Measurements from ENCODE around the gene RAB17.

Gene RAB17

DNA sequence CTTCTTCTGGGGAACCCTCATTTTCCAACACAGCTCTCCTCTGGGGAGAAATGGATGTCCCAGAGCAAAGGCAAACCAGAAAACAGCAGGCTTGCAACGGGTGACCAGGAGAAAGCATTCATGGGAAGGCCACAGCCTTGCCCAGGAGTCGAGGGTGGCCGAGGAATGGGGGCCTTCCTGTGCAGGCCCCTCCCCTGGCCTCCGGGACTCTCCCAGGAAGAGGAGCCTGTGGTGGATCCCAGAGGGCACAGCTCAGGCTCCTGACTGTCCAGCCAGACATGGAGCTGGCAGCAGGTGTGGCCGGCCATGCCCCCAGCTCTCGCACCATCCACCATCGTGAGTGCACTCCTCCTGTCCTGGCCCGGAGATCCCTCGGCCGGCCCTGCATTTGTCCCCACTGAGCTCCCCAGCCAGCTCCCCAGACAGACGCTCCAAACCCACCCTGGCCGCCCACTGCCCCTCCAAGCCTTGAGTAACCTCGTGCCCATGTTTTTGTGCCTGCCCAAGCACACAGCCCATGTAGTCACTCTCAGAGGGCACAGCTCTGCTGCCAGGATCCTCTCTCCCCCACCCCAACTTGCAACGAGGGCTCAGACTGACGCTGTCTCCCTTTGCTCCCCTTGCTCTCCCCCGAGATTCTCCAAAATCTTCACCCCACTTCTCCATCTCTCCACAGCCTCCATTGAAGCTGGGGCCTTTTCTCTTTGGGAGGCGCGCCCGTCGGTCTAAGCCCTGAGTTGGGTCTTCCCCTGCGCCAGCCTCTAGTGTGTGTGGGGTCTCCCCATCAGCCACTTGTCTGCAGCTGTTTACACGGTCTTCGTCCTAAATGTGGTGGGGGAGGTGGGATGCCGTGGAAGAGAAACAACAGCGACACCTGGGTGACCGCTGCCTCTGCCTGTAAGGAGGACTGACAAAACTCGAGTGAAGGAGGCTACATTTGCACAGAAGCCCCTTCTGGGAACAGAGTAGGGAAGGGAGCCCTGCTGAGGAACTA lies 14.4 kb downstream of the RAB17 start:
- no peak for DNase-seq

DNA sequence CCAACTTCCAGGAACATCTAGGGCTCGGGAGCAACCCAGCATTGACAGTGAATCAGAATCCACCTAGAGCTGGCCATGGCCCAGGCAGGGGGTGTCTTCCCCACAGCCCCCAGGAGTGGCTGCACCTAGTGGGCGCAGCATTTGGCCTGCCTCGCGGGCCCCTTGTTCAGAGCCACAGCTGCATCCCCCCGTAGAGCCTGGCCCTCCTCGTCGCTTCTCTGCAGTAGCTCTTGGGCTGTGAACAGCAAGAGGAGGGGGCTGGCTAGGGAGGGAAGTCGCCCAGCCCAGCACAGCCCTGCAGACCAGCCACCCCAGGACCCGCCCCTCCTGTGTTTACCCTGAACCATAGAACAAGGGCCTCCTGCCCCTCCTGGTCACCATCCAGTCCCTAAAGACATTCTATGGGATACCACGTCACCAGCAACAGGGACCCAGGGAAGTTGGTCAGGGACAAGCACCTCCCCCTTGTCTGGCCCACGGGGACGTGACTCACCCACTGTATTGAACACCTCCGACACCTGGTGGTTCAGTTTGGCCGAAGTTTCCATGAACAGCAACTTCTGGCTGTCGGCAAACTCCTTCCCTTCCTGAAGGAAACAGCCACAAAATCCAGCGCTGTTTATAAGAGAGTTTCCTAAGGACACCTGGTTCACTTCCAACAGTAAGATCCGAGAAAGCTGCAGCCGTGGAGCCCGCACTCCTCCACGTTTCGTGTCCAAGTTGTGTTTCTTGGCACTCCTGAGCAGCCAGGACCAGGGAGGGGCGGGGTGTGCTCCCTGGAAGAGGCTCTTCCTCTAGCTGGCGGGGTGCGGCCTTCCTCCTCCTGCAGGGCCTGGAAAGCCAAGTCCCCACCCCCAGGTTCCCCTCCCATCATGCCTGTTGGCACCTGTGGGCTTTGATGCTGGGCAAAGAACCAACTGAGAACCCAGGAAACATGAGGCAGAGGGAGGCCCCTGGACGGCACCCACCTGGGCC lies 15.4 kb downstream of the RAB17 start:
- DNase-seq, result no peak

DNA sequence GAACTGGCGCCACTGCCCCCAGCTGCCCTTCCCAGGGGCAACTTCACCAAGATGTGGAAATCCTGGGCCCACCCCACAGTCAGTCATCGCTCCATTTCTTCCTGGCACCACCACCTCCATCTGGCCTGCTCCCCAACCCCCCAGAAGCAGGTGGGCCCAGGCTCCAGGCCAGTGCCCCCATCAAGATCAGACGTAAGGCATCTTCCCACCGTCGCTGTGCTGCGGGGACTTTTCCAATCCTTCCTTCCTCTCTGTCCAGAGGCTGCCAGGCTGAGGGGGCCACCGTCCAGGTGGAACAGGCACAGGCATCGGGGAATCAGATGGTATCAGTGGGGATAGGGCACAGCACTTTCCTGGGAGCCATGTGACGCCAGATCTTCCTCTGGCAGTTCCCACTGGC lies 16.1 kb downstream of the RAB17 start:
- DNase-seq, result no peak

DNA sequence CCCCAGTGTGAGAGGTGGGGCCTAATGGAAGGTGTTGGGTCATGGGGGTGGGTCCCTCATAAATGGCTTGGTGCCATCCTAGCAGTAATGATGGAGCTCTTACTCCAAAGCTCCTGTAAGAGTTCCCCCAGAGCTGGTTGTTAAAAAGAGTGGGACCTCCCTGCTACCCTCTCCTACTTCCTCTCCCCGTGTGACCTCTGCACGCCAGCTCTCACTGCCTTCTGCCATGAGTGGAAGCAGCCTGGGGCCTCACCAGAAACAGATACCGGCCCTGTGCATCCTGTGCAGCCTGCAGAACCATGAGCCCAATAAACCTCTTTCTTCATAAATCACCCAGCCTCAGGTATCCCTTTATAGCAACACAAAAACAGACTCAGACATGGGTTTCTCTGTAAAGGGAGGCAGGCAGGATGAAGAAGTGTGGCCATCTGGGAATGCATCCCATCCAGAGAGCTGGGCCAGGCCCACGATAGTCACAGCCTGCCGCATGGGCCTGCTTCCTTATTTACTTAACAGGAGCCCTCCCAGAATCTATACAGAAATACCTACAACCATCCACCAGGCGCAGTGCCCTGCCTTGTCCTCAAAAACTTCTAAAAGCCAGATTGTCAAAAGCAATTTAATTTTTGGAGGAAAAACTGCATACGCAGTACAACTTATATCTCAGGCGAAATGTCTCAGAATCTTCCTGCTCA lies 16.7 kb downstream of the RAB17 start:
- no peak for DNase-seq

DNA sequence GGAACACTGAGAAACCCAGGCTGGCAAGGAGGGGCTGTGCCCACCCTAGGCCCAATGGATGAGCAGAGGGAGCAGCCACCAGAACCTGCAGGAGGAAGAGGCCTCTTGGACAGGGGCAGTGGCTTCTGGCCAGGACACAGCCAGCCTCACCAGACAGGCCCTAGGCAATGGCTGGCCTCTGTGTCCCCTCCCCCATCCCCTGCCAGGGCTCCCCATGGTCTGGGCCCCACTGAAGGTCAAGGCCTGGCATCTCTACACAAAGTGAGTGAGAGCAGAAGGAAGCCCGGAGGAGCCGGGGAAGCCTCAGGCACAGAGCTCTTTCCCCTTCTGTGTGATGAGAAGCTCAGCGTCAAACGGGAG lies 17.8 kb downstream of the RAB17 start:
- DNase-seq, result no peak

DNA sequence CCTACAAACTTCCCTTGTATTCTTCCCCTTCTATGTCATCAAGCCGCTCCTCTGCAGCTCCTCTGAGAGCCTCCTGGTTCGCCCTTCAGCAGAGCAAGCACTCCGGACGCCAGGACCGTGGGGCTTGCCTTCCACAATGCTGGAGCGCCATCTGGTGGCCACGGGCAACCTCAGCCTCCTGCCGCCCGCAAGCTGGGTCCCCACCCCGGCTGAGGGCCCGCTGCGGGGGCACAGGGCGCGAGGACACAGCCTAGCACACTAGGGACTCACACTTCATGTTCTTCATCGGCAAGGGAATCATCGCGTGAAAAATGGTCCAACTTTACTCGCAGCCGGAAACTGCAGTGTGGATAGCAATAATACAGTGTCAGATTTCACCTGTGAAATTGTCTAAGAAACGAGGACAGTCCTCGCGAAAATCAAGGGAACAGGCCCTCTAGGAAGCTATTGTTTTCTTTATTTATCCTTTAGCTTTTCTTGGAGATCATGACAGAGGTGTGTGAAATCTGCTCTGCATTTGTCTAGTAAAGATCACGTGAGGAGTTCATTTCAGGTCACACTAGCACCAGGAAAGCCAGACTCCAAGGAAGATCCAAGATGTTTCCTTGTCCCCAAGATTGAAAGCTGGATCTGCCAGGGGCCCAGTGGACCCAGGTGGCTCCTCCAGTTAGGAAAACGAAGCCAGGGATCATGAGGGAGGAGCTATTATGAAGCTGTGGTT lies 18.4 kb downstream of the RAB17 start:
- peak; percentile 81 for DNase-seq

DNA sequence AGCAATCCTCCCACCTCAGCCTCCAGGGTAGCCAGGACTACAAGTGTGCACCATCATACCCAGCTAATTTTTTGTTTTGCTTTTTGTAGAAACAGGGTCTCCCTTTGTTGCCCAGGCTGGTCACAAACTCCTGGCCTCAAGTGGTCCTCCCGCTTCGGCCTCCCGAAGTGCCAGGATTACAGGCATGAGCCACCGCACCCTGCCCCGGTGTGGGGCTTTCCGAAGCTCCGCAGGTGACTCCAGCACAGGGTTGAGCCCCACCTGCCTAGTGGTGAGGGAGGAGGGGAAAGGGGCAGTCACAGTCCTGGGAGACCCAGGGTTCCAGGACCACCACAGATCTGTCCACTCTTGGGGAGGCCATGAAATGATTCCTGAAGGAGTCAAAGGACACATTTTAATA lies 19.0 kb downstream of the RAB17 start:
- no peak for DNase-seq

DNA sequence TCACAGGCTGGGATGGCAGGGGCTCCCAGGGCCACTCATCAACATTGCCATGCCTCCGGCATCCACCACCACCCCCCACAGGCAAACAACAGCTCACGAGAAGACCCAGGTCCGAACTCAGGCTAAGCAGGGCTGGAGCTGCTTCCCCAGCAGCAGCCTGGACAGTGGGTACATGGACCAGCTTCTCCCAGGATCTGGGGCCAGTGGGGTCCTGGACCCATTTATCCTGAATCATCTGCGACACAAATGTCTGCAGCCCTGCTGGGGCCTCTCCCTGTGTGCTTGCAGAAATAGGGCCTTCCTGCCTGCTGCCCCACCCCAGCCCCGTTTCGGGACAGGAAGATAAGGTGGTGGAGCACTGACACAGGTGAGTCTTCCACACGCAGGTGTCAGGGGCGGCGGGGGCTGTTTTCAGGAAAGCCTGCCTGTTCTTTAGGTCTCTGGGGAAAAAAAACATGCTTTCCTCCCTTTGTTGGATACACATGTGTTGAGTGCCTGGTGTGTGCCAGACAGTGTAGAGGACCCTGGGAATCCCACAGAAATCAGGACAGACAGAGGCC lies 19.7 kb downstream of the RAB17 start:
- no peak for DNase-seq

DNA sequence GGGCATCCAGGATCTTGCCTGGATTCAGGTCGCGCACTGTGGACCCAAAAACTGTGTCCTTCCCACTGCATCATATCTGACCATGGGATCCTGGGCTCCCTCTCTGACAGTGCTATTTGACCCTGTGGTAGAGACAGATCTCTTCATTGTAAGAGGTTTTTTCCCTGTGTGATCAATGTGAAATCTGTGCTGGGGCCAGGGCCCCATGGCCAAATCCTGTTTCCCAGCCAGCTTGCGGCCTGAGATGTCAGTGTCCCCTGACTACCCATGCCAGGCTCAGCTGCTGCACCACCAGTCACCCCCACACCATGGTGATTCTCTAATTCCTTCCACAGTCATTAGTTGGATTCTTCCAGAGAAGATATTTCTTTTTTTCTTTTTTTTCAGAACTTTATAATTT lies 20.6 kb downstream of the RAB17 start:
- DNase-seq, result no peak

DNA sequence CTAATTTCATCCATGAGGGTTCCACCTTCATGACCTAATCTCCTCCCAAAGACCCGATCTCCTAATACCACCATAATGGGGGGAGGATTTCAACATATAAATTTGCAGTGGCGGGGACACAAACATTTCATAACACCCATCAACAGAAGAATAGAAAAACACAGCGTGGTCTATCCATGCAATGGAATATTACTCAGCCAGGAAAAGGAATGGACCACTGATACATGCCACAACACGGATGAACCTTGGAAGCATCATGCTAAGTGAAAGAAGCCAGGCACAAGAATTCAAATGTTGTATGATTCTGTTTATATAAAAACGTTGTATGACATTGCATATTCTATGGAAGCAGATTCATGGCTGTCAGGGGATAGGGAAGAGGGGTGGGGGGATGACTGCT lies 21.5 kb downstream of the RAB17 start:
- no peak for DNase-seq

DNA sequence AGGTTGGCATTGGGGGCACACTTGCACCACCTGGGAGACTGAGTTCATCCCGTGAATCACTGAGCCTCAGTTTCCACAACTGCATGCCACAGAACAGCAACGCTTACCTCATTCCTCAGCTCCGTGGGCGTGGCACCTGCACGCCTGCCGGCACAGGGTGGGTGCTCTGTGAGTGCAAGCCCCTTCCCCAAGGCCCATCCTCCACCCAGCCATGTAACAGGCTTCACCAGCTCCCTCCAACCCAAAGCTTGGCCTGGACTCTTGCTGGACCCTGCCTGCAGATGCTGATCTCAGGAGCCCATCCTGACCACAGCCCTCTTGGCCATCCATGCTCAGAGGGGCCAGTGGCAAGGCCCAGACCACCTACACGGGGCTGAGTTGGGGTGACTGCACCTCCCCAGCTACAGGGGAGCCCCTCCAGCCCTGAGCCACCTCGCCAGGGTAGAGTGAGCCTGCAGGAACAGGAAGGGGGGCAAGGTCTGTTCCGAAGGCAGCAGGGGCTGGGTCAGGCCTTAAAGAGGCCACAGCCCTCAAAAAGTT lies 22.3 kb downstream of the RAB17 start:
- DNase-seq, result no peak

DNA sequence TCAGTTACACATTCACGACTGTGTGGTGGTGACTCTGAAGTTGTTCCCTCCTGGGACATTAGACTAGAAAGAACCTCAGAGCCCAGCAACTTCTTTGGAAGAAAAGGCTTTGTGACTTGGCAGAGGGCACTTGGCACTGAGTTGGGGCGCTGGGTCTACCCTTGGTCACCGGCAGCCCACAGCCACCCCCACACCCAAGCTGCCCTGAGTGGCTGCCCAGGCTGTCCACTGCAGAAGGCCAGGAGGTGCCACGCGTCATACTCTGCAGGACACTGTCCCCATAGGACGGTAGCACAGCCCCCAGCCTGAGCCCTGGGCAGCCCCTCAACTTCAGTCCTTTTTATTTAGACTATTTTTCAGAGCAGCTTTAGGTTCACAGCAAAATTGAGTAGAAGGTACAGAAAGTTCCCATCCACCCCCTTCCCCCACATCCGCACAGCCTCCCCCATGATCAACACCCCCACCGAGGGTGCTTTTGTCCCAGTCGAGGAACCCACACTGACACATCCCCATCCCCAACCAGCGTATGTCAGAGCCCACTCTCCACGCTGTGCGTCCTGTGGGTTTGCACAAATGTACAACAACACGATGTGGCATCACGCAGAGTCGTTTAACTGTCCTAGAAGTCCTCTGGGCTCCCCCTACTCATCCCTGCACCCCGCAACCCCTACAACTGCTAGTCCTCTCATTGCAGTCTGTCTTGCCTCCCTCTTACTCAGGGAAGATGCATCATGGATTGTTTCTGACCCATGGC lies 23.1 kb downstream of the RAB17 start:
- DNase-seq, result no peak

DNA sequence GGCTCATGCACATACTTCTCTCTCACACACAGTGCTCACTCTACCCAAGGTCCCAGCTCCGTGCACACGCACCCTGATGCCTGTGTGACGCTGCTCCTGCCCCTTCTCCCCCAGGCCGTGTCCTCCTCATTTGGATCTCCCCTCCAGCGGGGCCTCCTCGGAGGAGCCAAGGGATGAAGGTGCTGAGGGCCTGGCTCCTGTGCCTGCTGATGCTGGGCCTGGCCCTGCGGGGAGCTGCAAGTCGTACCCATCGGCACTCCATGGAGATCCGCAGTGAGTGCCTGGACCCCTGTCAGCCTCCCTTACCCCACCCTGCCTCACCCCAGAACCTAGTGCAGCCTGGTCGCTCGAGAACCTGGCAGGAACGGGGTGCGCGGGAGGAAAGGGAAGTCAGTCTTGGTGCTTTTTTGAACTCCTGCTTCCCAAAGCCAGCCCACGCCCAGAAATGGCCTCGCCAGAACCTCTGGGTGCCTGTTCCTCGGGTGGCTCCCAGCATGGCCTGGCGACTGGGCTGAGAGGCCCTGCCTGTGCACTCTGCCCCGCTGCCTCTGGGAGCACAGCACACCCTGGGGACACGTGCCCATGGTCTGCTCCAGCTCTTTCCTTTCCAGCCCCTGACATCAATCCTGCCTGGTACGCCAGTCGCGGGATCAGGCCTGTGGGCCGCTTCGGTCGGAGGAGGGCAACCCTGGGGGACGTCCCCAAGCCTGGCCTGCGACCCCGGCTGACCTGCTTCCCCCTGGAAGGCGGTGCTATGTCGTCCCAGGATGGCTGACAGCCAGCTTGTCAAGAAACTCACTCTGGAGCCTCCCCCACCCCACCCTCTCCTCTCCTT lies 23.9 kb downstream of the RAB17 start, which contains the start of gene PRLH:
Gene PRLH, plus strand, starts transcription at position 174 of the 835 bp plus-strand sequence. Its CDS starts 0 bp downstream, at position 174.
- DNase-seq, result no peak

DNA sequence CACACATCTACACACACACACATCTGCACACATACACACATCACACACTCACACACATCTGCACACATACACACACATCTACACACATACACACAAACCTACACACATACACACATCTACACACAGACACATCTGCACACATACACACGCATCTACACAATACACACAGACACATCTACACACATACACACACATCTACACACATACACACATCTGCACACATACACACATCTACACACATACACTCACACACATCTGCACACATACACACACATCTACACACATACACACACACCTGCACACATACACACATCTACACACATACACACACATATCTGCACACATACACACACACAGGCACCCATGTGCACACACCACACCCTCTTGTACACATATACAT lies 24.6 kb downstream of the RAB17 start:
- DNase-seq, result no peak

DNA sequence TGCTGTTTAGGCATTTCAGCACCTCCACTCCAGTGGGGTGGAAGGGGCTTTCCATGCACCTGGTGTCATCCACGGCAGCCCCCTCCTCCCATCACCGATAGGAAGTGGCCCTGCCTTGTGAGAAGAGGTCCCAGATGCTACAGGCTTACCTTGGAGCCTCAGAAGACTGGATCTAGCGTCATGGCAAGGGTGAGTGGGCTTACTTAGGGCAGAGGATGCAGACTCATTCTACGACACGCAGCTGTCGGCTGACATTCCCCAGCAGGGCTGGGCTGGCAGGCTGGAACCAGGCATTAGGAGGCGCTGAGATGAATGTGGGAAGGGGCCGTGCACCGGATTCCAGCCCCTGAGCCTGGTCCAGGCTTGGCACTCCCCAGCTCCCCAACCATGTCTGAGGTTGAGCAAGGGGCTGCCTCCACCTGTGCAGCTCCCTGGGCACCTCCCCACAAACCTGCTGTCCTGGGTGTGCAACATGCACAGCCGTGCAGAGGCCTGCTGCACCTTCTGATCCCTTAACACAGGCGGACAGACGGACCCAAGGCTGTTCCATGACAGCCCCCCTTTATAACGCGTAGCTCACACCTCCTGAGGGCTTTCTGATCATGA lies 25.9 kb downstream of the RAB17 start:
- no peak for DNase-seq

DNA sequence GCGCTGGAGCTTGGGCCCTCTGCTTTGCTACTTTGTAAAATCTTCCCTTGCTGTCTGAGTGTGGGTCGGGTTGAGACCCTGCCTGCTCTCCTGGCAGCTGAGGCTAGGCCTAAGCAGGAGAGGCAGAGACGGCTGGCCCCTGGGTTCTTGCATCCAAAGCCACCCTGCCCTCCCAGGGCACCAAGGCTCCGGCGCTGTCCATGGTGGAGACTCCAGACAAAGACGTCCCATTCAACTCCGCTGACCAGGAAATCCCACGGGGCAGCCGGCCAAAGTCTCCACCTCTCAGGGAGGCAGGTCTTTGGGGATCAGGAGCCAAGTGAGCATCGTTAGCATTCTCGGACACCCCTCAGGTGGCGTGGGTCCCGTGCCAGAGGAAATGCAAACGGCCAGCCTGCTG lies 26.7 kb downstream of the RAB17 start:
- no peak for DNase-seq

DNA sequence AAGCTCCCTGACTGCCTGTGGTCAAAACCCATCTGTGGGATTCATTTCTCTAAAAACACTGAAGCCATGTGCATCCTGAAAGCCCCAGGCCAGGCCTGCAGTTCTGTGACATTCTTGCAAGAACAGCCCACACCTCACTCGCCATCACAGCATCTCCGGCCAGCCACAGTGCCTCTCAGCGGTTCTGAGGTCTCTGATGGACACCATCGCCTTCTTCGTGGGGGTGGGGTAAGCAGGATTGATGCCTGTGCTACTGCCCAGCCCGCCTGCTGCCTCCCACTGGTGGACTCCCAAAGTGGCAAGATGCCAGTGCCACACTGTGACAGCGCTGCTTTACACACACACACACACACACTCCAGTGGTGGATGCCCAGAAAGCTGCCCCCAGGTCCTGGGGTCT lies 29.3 kb downstream of the RAB17 start:
- no peak for DNase-seq

DNA sequence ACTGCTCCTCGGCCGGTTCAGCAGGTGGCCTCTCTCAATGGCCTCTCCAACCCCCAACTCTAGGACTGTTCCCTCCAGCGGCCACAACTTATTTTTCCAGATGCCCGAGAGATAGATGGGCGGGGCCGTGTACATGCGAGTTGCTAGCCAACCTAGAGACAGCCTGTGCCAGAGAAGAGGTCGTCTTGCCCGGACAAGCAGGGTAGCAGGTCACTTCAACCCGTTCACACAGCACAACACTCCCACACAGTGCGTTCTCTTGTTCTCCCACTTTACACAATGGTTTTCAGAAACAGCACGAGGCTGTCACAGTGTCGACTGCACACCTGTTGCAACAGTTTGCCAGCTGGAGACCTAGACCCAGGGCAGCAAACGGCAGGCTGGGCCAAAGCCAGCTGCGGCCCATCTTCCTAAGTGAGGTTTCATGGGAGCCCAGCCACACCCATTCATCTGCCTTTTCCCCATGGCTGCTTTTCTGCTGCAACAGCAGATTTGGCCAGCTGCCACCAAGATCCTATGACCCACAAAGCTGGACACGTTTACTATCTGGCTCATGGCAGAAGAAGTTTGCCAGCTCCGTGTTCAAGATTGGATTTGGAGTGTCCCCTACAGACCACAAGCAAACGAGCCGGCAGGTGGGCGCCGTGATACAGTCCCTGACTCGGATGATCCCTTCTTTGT lies 31.4 kb downstream of the RAB17 start:
- peak; percentile 59 for DNase-seq

DNA sequence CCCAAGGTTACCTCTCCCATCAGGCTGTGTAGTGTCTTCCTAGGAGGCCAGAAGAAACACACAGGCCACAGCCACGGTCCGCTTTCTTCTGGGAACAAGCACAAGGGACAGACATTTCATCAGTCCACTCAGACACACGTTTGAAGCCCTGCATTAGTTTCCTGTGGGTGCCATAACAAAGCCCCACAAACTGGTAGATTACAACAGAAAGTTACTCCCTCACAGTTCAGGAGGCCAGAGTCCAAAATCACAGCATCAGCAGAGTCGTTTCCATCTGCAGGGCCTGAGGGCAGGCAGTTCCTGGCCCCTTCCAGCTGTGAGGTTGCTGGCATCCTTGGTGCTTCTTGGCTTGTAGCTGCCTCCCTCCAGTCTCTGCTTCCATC lies 32.9 kb downstream of the RAB17 start:
- DNase-seq, result no peak
